Lower leg skin (tissue), 3 donors: ENCODE measurements around the gene FOXL1.

Experiments
- POLR2A ChIP-seq, 2 donors: fragments of 450-650 bp; IDR thresholded peaks; one replicate each; pipeline ENCODE4 v1.6.1; 2016 to 2017; ENCODE audit warnings: antibody characterized with exemption in 2 of 2, mild to moderate bottlenecking in 1 of 2, moderate library complexity in 1 of 2
- TF ChIP-seq, protein P1 (sequence below), 3 donors: fragments of 450-650 bp; IDR thresholded peaks; one replicate each; pipeline ENCODE4 v1.5.1; 2016; ENCODE audit warnings: antibody characterized with exemption in 3 of 3, mild to moderate bottlenecking in 3 of 3, moderate library complexity in 2 of 3

DNA sequence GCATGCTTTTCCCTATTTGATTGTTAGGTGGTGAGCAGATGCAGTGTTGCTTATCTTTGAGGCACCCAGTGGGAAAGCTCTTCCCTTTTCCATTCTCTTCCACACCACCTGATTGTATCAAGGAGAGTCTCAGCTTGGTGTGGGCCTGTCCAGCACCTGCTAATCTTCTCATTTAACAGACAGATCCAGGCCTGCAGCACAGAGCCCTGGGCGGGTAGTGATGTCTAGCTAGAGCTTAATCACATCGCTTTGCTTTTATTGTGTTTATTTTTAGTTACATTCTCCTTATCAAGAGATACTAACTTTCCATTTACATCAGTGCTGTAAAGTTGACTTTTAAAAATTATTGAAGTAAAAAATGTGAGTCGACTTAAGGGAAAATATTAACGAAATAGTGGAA, 24.2 kb downstream of the FOXL1 start:
- TF ChIP-seq POLR2A (IDR thresholded peaks at IDR 0.05): no peak
- TF ChIP-seq, protein P1, sequence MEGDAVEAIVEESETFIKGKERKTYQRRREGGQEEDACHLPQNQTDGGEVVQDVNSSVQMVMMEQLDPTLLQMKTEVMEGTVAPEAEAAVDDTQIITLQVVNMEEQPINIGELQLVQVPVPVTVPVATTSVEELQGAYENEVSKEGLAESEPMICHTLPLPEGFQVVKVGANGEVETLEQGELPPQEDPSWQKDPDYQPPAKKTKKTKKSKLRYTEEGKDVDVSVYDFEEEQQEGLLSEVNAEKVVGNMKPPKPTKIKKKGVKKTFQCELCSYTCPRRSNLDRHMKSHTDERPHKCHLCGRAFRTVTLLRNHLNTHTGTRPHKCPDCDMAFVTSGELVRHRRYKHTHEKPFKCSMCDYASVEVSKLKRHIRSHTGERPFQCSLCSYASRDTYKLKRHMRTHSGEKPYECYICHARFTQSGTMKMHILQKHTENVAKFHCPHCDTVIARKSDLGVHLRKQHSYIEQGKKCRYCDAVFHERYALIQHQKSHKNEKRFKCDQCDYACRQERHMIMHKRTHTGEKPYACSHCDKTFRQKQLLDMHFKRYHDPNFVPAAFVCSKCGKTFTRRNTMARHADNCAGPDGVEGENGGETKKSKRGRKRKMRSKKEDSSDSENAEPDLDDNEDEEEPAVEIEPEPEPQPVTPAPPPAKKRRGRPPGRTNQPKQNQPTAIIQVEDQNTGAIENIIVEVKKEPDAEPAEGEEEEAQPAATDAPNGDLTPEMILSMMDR (IDR thresholded peaks at IDR 0.05): no peak
